Bronchial epithelial cell (primary cell): ENCODE measurements around the gene ALOX12B. TPM values are rescaled to one million over a fixed set of nuclear protein-coding genes. Genes with fewer than 3 reads are reported as not detected.

Experiments used
- DNase-seq: peaks from one replicate; pipeline ENCODE4 v3.0.0-alpha.2; 2010; ENCODE audit warnings: low read depth
- FAIRE-seq: peaks from 2 replicates; lab custom pipeline; 2011; peaks lifted over from hg19 to GRCh38; lab: Jason Lieb, UNC
- H3K27me3 ChIP-seq: 2 replicates; pipeline ENCODE4 v1.5.1; 2011; ENCODE audit warnings: low read length; ENCODE audit not compliant: control insufficient read depth, insufficient read depth
- H3K36me3 ChIP-seq: 2 replicates; pipeline ENCODE4 v1.5.1; 2011; ENCODE audit warnings: low read length; ENCODE audit not compliant: control insufficient read depth, insufficient read depth
- H3K4me3 ChIP-seq: 2 replicates; pipeline ENCODE4 v1.5.1; 2011; ENCODE audit warnings: mild to moderate bottlenecking, low read depth, low read length, control low read depth
- total RNA-seq: library from RNA; depleted of rRNA; stranded (reverse); fragments of >200 nt; gene quantifications from 2 replicates; pipeline ENCODE4 v1.2.1, GENCODE V29; 2014
- TF ChIP-seq, protein P1 (sequence below): IDR thresholded peaks from 2 replicates; pipeline ENCODE4 v1.5.1; 2011; ENCODE audit warnings: mild to moderate bottlenecking, moderate library complexity, low read length, control low read depth, inconsistent platforms; ENCODE audit not compliant: insufficient read depth, severe bottlenecking

ALOX12B gene
- total RNA-seq, 1 donor from 2014 or later = 0.26 TPM

DNA sequence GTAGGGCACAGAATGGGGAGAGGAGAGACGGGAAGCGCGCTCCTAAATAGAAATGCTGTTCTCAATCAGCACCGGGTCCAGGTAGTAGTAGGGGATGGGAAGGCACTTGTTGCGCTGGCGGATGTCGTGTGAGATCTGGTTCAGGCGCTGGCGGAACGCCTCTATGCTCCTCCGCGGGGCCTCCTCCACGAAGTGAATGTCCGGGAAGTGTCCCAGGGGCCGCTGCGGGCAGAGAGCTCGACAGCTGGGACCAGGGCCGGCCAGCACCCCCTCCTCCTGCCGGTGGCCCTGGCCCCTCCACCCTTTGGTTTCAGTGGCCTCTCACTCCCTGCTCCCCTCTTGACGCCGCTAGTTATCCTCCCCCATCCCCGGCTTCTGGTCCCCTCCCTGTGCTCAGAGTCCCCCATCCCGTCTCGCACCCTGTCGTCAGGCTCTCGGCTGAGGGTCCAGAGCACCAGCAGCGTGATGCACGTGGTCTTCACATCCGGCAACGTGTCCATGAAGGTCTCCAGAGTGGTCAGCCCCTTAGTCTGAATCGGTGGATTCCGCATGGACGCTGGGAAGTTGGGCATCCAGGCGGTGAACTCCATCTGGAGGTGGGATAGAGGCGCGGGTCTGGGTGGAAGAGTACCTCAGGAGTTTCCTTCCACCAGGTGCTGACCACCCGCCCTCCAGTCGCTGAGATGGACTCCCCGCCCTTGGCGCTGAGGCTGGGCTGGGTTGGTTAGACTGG, 14.6 kb downstream of the ALOX12B start:
- FAIRE-seq (no peak), DNase-seq (no peak)
- TF ChIP-seq, protein P1, sequence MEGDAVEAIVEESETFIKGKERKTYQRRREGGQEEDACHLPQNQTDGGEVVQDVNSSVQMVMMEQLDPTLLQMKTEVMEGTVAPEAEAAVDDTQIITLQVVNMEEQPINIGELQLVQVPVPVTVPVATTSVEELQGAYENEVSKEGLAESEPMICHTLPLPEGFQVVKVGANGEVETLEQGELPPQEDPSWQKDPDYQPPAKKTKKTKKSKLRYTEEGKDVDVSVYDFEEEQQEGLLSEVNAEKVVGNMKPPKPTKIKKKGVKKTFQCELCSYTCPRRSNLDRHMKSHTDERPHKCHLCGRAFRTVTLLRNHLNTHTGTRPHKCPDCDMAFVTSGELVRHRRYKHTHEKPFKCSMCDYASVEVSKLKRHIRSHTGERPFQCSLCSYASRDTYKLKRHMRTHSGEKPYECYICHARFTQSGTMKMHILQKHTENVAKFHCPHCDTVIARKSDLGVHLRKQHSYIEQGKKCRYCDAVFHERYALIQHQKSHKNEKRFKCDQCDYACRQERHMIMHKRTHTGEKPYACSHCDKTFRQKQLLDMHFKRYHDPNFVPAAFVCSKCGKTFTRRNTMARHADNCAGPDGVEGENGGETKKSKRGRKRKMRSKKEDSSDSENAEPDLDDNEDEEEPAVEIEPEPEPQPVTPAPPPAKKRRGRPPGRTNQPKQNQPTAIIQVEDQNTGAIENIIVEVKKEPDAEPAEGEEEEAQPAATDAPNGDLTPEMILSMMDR = no peak
- Histone ChIP-seq H3K4me3 (peak overlapping the region; percentile 32), H3K36me3 (no peaks in the 10 kb centered on the region), H3K27me3 (peaks cover 17% of the 10 kb centered on the region)

DNA sequence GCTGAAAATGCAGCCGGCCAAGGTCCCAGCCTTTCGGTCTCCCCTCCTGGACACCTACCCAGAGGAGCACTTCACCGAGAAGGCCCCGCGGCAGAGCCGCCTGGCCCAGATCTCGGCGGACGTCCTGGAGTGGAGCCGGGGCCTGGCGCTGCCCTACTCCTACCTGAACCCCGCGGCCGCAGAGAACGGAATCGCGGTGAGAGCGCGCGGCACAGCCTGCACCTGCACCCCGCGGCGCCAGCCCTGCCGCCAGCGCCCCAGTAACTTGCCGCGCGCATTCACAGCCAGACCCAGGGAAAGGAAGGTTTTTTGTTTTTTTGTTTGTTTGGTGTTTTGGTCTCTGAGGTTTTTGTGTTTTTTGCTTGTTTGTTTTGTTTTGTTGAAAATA, 15.2 kb downstream of the ALOX12B start:
- TF ChIP-seq, protein P1 = no peak
- H3K36me3 ChIP-seq = no peaks in the 10 kb centered on the region
- FAIRE-seq (no peak), DNase-seq (no peak)
- no peak overlapping the region for H3K4me3 ChIP-seq
- H3K27me3 ChIP-seq = peaks cover 17% of the 10 kb centered on the region

GRCh38 chr17:8071496-8071895, 16.0 kb downstream of the ALOX12B start:
- no peak for DNase-seq
- no peak for FAIRE-seq
- TF ChIP-seq, protein P1 = no peak
- peaks cover 17% of the 10 kb centered on the region for H3K27me3 ChIP-seq
- H3K36me3 ChIP-seq = no peaks in the 10 kb centered on the region
- H3K4me3 ChIP-seq = no peak overlapping the region

DNA sequence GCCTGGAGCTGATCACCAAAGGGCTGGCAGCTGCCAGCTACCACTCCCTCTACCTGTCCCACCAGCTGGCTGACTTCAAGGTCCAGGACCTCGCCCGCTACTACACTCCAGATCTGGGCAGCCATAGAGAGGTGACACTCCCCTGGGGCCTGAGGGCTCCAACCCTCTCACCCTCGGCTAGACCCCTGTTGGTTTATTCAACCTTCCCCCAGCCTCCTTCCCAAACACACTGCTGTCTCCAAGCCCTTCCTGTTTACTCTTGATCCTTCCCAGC, 18.0 kb downstream of the ALOX12B start:
- Histone ChIP-seq H3K27me3 (peaks cover 16% of the 10 kb centered on the region), H3K4me3 (no peak overlapping the region), H3K36me3 (no peaks in the 10 kb centered on the region)
- TF ChIP-seq, protein P1 = no peak
- DNase-seq (no peak), FAIRE-seq (no peak)

GRCh38 chr17:8068736-8069586, 18.6 kb downstream of the ALOX12B start:
- Histone ChIP-seq H3K27me3 (peaks cover 14% of the 10 kb centered on the region), H3K4me3 (no peak overlapping the region), H3K36me3 (no peaks in the 10 kb centered on the region)
- DNase-seq (no peak), FAIRE-seq (no peak)
- TF ChIP-seq, protein P1 = no peak
